GM19468 (cell line): Measurements from ENCODE around the gene RNF144B.

Experiments used
- ATAC-seq: cut with Tn5 transposase; IDR thresholded peaks from one replicate; pipeline ENCODE4 v1.9.1; 2021; ENCODE audit warnings: mild to moderate bottlenecking, moderate library complexity, moderate number of reproducible peaks; ENCODE audit not compliant: unreplicated experiment; ENCODE audit errors: extremely low read depth

The RNF144B gene

GRCh38 chr6:18471232-18471964 is 84.2 kb downstream of the RNF144B start:
- no peak for ATAC-seq

- no peak for ATAC-seq
Observed at GRCh38 chr6:18472941-18473340, 85.8 kb downstream of the RNF144B start.

- no peak for ATAC-seq
Observed at GRCh38 chr6:18473755-18474154, 86.6 kb downstream of the RNF144B start.

- no peak for ATAC-seq
Observed at GRCh38 chr6:18477301-18477941, 90.3 kb downstream of the RNF144B start.

GRCh38 chr6:18478610-18479009 is 91.5 kb downstream of the RNF144B start:
- no peak for ATAC-seq

GRCh38 chr6:18481870-18482269 is 94.7 kb downstream of the RNF144B start:
- no peak for ATAC-seq

GRCh38 chr6:18485660-18486435 is 98.7 kb downstream of the RNF144B start:
- ATAC-seq, result no peak

- no peak for ATAC-seq
Observed at GRCh38 chr6:18488004-18488403, 100.9 kb downstream of the RNF144B start.

GRCh38 chr6:18488526-18489270 is 101.5 kb downstream of the RNF144B start:
- no peak for ATAC-seq

GRCh38 chr6:18489335-18489734 is 102.2 kb downstream of the RNF144B start:
- ATAC-seq, result no peak

- no peak for ATAC-seq
Observed at GRCh38 chr6:18491308-18492045, 104.3 kb downstream of the RNF144B start.

GRCh38 chr6:18492972-18493371 is 105.8 kb downstream of the RNF144B start:
- no peak for ATAC-seq

GRCh38 chr6:18493382-18493891 is 106.3 kb downstream of the RNF144B start:
- no peak for ATAC-seq

- no peak for ATAC-seq
Observed at GRCh38 chr6:18493925-18494324, 106.8 kb downstream of the RNF144B start.

GRCh38 chr6:18495236-18495635 is 108.1 kb downstream of the RNF144B start:
- no peak for ATAC-seq

- ATAC-seq, result no peak
Observed at GRCh38 chr6:18496462-18496861, 109.3 kb downstream of the RNF144B start.

GRCh38 chr6:18497006-18497405 is 109.9 kb downstream of the RNF144B start:
- ATAC-seq, result no peak

GRCh38 chr6:18498408-18498807 is 111.3 kb downstream of the RNF144B start:
- ATAC-seq, result no peak

- no peak for ATAC-seq
Observed at GRCh38 chr6:18500921-18501662, 113.9 kb downstream of the RNF144B start.
